IPS-11a (cell line): Measurements from ENCODE around the gene OR5H1.
"Not testable (repeated sequence)": the region's sequence is repeated elsewhere in the genome, so short reads cannot be mapped to it uniquely, and the experiment has no call there.

Experiments used
- H3K4me3 ChIP-seq: one replicate; pipeline ENCODE4 v1.5.1; 2013; ENCODE audit warnings: low read depth, low read length, control low read depth

OR5H1 gene

GRCh38 chr3:98130421-98130820 is at the start of gene OR5H1:
Gene OR5H1 (plus strand): TSS chr3:98130721. CDS start chr3:98132698, 1,977 bp downstream.
- H3K4me3 ChIP-seq: no peak within 1 kb of the TSS

GRCh38 chr3:98086873-98087272 is 43.6 kb upstream of the OR5H1 start, which contains the start of gene OR5AC2:
Gene OR5AC2 (plus strand): TSS chr3:98087173. CDS start chr3:98087173, 0 bp downstream.
- H3K4me3 ChIP-seq: no peak within 1 kb of the TSS

GRCh38 chr3:98095882-98096281 is 34.6 kb upstream of the OR5H1 start:
- no peak overlapping the region for H3K4me3 ChIP-seq

- no peak overlapping the region for H3K4me3 ChIP-seq
Observed at GRCh38 chr3:98099848-98100247, 30.7 kb upstream of the OR5H1 start.

DNA sequence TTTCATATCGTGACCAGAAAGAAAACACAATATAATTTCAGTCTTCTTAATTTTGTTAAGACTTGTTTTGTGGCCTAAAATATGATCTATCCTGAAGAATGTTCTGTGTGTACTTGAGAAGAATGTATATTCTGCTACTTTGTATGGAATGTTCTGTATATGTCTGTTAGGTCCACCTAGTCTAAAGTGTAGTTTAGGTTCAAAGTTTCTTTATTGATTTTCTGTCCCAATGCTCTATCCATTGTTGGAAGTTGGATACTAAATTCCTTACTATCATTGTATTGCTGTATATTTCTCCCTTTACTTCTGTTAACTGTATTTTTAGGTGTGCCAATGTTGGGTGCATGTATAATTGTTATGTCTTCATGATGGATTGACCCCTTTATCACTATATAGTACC is 22.4 kb upstream of the OR5H1 start:
- no peak overlapping the region for H3K4me3 ChIP-seq

GRCh38 chr3:98109807-98110549 is 20.5 kb upstream of the OR5H1 start:
- H3K4me3 ChIP-seq: no peak overlapping the region

DNA sequence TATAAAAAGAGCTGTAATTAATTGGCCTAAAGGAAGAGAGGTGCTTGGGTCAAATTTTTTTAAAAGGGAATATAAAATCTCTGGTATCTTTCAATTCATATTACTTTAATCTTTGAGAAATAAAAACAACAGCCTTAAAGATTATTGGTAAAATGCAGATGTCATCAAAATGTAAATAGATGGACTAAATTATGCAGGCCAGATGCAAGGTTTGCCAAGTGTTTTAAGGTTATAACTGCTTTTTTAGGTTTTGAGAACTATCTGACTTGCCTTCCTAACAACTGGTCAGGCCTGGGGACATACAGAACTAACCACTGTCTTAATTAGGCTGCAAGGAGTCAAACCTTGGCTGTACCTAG is 20.0 kb upstream of the OR5H1 start:
- no peak overlapping the region for H3K4me3 ChIP-seq

GRCh38 chr3:98114264-98114663 is 16.3 kb upstream of the OR5H1 start:
- H3K4me3 ChIP-seq: no peak overlapping the region

- no peak overlapping the region for H3K4me3 ChIP-seq
Observed at GRCh38 chr3:98115717-98116116, 14.8 kb upstream of the OR5H1 start.

DNA sequence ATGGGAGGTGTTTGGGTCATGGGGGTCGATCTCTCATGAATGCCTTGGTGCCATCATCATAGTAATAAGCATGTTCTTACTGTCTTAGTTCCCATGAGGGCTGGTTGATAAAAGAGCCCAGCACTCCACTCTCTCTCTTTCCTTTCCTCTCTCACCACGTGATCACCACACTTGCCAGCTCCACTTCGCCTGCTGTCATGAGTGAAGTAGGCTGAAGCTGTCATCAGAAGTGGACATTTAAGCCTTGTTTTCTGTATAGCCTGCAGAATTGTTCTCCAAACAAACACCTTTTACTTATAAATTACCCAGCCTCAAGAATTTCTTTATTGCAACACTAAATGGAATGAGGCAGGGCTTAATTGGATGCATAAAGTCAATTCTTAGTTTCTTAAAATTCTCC is 6.1 kb downstream of the OR5H1 start:
- H3K4me3 ChIP-seq: no peak overlapping the region

DNA sequence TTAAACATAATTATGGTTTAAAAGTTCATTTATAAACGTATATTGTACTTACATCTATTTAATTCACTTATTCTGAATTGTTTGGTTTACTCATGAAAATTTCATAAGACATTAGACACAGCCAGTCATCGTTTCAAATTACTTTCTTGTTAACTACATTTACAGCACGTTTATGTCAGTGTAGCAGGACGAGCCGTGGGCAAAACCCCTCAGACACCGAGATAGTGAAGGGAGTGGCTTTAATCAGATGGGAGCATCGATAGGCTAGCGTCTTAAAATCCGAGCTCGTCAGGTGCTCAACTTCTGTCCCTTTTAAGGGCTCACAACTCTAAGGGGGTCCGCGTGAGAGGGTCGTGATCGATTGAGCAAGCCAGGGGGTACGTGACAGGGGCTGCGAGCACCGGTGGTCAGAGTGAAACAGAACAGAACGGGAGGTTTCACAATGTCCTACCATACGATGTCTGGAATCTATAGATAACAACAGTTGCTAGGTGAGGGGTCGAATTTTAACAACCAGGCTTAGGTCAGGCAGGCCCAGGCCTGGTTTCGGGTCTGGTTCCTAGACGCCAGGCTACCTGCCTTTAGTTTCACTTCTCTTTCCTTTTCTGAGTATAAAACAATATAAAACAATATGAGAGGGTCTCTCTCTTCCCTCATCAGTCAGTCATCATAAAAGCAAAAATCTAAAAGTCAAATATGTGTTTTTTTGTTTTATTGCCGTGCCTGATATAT is 7.5 kb downstream of the OR5H1 start:
- not testable (repeated sequence) for H3K4me3 ChIP-seq

- no peak overlapping the region for H3K4me3 ChIP-seq
Observed at GRCh38 chr3:98140531-98140930, 10.0 kb downstream of the OR5H1 start.

- H3K4me3 ChIP-seq: no peak within 1 kb of the TSS
Observed at GRCh38 chr3:98147179-98147578, 16.7 kb downstream of the OR5H1 start, which contains the start of gene OR5H14. Gene OR5H14 (plus strand): TSS chr3:98147479. CDS start chr3:98149386, 1,907 bp downstream.

DNA sequence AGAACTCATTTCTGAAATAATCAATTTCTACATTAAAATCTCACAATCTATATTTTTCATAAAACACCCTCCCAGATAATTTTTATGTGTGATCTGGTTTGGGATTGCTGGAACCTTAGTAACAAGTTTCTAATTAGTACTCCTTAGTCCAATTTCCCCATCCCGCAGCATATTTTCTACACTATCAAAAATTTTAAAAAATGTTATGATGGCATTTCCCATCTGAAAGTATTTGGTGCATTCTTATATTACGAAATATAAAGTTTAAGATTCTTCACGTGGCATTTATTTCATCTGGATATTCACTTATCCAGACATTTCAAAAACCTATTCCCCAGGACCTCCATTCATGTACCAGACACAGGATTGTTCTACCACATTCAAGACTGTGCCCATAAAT is 18.2 kb downstream of the OR5H1 start:
- no peak overlapping the region for H3K4me3 ChIP-seq

DNA sequence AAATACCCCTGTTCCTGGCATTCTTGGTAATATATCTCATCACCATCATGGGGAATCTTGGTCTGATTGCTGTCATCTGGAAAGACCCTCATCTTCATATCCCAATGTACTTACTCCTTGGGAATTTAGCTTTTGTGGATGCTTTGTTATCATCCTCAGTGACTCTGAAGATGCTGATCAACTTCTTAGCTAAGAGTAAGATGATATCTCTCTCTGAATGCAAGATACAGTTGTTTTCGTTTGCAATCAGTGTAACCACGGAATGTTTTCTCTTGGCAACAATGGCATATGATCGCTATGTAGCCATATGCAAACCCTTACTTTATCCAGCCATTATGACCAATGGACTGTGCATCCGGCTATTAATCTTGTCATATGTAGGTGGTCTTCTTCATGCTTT is 18.9 kb downstream of the OR5H1 start:
- H3K4me3 ChIP-seq: not testable (repeated sequence)

- H3K4me3 ChIP-seq: no peak overlapping the region
Observed at GRCh38 chr3:98151241-98151640, 20.7 kb downstream of the OR5H1 start.

DNA sequence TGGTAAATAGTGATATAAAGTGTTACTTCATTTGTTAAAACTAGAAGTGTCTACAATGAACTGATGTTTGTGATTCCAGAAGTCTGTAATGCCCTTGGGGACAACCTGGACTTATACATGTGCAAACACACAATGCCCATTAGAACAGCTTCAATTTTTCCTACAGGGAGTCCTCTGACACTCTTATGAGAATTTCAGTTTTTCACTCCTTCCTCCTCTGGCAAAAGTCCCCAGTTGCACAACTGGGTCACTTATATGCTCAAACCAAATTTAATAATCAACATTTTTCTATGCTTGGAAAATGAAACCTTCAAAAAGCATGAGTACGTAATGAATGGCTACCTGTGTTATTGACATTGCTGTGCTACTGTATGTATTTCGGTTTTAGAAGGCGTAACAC is 35.9 kb downstream of the OR5H1 start, which contains the start of gene OR5H15:
Gene OR5H15 (plus strand): TSS at position 301 of the 400 bp plus-strand sequence. CDS start 2,004 bp downstream, outside the sequence.
- no peak within 1 kb of the TSS for H3K4me3 ChIP-seq

DNA sequence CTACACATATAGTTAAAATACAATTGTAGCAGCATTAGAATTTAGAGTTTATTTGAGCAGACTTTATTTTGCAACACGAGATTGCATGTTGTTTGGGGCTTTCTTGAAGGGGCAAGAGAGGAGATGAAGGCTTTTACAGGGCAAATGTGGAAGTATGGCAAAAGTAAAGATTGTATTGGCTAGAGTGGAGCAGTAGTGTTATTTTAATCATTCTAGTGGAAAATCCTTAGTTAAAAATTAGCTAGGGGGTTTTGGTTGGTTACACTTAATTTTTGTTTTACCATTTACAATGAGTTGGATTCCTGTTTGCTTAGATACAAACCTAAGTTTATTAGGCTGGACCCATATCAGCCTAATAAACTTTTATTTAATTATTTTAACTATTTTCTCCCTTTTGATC is 40.5 kb downstream of the OR5H1 start:
- no peak overlapping the region for H3K4me3 ChIP-seq

- no peak overlapping the region for H3K4me3 ChIP-seq
Observed at GRCh38 chr3:98172621-98173020, 42.1 kb downstream of the OR5H1 start.

- H3K4me3 ChIP-seq: no peak overlapping the region
Observed at GRCh38 chr3:98180319-98180890, 49.9 kb downstream of the OR5H1 start.

- no peak overlapping the region for H3K4me3 ChIP-seq
Observed at GRCh38 chr3:98182196-98182595, 51.7 kb downstream of the OR5H1 start.

DNA sequence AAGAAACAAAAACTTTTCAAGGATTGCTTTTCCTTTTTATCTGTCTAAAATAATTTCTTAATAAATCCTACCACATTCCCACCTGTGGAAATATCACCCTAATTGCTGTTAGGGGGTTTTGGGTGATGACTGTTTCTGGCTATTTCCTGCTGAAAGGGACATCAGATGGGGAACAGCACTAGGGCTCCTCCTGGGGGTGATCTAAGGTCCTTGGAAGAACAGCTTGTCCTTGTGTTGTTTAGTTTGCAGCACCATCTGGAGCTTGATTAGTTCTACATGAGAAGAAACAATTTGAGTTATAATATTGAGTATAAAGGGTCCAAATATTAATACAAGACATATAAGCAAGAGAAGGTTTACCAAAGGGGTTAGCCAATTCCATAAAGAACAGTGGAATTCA is 54.7 kb downstream of the OR5H1 start:
- no peak overlapping the region for H3K4me3 ChIP-seq
